Testis (tissue), 2 donors: ENCODE data around the gene CHMP6.
A peak's percentile ranks its signal among the peaks of the same experiment; 100 is the strongest.

Experiments used
- POLR2A ChIP-seq: fragments of 450-650 bp; IDR thresholded peaks from one replicate; pipeline ENCODE4 v1.6.1; 2017; ENCODE audit warnings: antibody characterized with exemption, mild to moderate bottlenecking, moderate library complexity
- TF ChIP-seq, protein P1 (sequence below), 3 experiments: fragments of 450-650 bp in 2 of 3; fragments of 200-600 bp in 1 of 3; sonication (generic) in 1 of 3; IDR thresholded peaks; one replicate each; pipeline ENCODE4 v1.5.1; 2016 to 2019; ENCODE audit warnings: antibody characterized with exemption in 3 of 3, mild to moderate bottlenecking in 2 of 3, moderate library complexity in 1 of 3

DNA sequence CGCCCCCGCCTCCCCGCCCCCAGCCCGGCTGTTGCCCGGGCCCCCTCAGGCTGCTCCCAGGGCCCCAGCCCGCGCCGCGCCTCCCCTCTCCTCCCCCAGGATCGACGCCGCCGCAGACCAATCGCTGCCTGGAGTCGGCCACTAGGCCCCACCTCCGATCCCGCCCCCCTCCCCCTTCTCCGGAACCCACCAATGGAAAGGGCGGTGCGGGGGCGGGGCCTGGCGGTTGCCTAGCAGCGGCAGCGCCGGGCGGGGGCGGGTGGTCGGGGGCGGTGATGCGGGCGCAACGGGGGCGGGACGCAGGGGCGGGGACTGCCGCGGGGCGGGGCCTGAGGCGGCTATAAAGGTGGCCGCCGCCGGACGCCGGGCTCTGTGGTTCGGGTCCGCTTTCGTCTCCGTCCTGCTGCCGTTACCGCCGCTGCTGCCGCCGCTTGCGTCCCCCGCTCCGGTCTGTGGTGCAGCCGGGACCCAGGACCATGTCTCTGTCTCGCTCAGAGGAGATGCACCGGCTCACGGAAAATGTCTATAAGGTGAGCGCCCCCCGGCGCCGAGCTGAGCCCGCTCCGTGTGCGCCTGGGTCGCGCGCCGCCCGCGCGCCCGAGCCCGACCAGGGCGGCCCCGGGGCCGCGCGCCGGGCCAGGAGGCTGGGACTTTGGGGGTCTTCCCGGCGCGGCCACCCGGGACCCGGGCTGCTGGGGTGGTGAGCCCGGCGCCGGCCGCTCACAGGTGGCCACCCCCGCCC is 43.3 kb downstream of the CHMP6 start, which contains the start of gene BAIAP2:
- peak; percentile 84 for TF ChIP-seq POLR2A
- TF ChIP-seq, protein P1, sequence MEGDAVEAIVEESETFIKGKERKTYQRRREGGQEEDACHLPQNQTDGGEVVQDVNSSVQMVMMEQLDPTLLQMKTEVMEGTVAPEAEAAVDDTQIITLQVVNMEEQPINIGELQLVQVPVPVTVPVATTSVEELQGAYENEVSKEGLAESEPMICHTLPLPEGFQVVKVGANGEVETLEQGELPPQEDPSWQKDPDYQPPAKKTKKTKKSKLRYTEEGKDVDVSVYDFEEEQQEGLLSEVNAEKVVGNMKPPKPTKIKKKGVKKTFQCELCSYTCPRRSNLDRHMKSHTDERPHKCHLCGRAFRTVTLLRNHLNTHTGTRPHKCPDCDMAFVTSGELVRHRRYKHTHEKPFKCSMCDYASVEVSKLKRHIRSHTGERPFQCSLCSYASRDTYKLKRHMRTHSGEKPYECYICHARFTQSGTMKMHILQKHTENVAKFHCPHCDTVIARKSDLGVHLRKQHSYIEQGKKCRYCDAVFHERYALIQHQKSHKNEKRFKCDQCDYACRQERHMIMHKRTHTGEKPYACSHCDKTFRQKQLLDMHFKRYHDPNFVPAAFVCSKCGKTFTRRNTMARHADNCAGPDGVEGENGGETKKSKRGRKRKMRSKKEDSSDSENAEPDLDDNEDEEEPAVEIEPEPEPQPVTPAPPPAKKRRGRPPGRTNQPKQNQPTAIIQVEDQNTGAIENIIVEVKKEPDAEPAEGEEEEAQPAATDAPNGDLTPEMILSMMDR (IDR thresholded peaks at IDR 0.05) = no peak
